ENCODE results near the gene DNMT3A. TPM values are rescaled to one million over a fixed set of nuclear protein-coding genes. Genes with fewer than 3 reads are reported as not detected.
"Not testable (repeated sequence)": the region's sequence is repeated elsewhere in the genome, so short reads cannot be mapped to it uniquely, and the experiment has no call there.

The DNMT3A gene
- total and polyA plus RNA-seq, 2 donors (not counting 3 experiments of a cell fraction or from before 2014, with no cell fraction given), result 23.3 to 71.7 TPM

DNA sequence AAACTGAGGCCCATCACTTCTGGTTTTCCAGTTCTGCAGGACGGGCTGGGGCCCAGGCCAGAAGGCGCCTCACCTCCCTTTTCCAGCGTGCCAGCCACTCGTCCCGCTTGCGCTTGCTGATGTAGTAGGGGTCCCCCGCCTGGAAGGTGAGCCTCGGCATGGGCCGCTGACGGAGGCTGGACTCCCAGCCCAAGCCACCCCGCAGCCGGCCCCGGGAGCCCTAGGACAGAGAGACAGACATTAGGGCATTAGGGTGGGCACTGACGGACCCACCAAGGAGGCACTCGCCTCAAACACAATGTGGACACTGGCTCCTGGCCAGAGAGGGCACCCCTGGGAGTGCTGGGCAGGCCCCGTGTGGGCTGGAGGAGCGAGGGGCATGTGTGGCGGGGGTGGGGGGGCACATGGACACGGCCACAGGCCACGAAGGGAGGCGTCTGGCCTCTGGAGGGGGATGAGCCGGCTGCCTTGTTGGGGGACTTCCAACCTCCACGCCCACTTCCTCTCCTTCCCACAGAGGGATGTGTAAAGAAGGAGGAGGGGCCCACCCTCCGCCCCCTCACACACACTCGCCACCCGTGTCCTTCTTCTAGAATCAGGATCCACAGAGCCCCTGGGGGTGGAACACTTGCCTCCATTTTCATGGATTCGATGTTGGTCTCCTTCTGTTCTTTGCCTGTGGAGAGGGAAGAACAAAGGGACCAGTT, 66.7 kb downstream of the DNMT3A start:
- dilution Hi-C loops (cut with MboI; ENCODE audit: extremely low pct_ligation_motif_present, low sequenced_read_pairs) (no loop called here), intact Hi-C loops (cut with micrococcal nuclease) (loop anchor here (1.0 to 10.0 kb wide), 2 partner anchors 102 to 290 kb away; no protein-coding TSS in a partner anchor)
- H3K4me3 ChIP-seq (replicated peaks in 1 of 3; ENCODE audit: insufficient read depth in 1 of 3, low read depth in 1 of 3, low read length in 3 of 3), result no peak overlapping the region
- no peak overlapping the region for H3K27ac ChIP-seq (ENCODE audit: insufficient read depth, low read depth, low read length)
- H3K4me1 ChIP-seq (ENCODE audit: control insufficient read depth, extremely low read depth, insufficient read depth, low read length), result peaks cover 15% of the 10 kb centered on the region
- H3K9ac ChIP-seq (replicated peaks; ENCODE audit: extremely low read depth, insufficient read depth, low read length), result no peak overlapping the region
- peaks cover 0 to under 1% of the 10 kb centered on the region in 2 experiments for H3K36me3 ChIP-seq (ENCODE audit: control insufficient read depth in 2 of 2, extremely low read depth in 1 of 2, insufficient read depth in 2 of 2, low read length in 2 of 2)
- H3K9me1 ChIP-seq (replicated peaks; ENCODE audit: control insufficient read depth, extremely low read depth, insufficient read depth, low read length), result no peaks in the 10 kb centered on the region
- no peak overlapping the region for H3K4me2 ChIP-seq (ENCODE audit: insufficient read depth, low read length)
- H4K20me1 ChIP-seq (replicated peaks; ENCODE audit: control insufficient read depth, extremely low read depth, insufficient read depth, low read length), result no peaks in the 10 kb centered on the region
- POLR2A ChIA-PET, result no interaction called here
- TF ChIP-seq FOS (IDR thresholded peaks at IDR 0.05; ENCODE audit: borderline replicate concordance, insufficient read depth, low read length), result no peak
- no peak for TF ChIP-seq GATA2 (IDR thresholded peaks at IDR 0.05; ENCODE audit: insufficient read depth, insufficient read length, low read depth, low read length)
- no peak for TF ChIP-seq EZH2 (IDR thresholded peaks at IDR 0.05; ENCODE audit: borderline replicate concordance, low read depth, low read length, severe bottlenecking)
- no peak for TF ChIP-seq JUN (IDR thresholded peaks at IDR 0.05; ENCODE audit: borderline replicate concordance, insufficient read depth, insufficient read length, low read depth)
- TF ChIP-seq, protein P1, sequence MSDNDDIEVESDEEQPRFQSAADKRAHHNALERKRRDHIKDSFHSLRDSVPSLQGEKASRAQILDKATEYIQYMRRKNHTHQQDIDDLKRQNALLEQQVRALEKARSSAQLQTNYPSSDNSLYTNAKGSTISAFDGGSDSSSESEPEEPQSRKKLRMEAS (IDR thresholded peaks at IDR 0.05; ENCODE audit: insufficient read depth, insufficient read length), result no peak
- DNase-seq (ENCODE audit: low read depth, low spot score) (no peak), FAIRE-seq (no peak)
- no peak overlapping the region for H2AFZ ChIP-seq (ENCODE audit: low read depth, low read length)
- no peaks in the 10 kb centered on the region for H3K79me2 ChIP-seq (ENCODE audit: control insufficient read depth, insufficient read depth, low read length)
- no TSS peak for BruUV-seq (replicated peaks)
- no peaks in the 10 kb centered on the region for H3K27me3 ChIP-seq (ENCODE audit: control insufficient read depth in 2 of 2, insufficient read depth in 2 of 2, low read length in 2 of 2)
- CTCF ChIA-PET, result interaction anchor here (1.6 kb wide), 1 partner anchor 101 kb away, joined by 3 read pairs; no protein-coding TSS in a partner anchor
- no peaks in the 10 kb centered on the region for H3K9me3 ChIP-seq (replicated peaks; ENCODE audit: control insufficient read depth, insufficient read depth, low read length)

DNA sequence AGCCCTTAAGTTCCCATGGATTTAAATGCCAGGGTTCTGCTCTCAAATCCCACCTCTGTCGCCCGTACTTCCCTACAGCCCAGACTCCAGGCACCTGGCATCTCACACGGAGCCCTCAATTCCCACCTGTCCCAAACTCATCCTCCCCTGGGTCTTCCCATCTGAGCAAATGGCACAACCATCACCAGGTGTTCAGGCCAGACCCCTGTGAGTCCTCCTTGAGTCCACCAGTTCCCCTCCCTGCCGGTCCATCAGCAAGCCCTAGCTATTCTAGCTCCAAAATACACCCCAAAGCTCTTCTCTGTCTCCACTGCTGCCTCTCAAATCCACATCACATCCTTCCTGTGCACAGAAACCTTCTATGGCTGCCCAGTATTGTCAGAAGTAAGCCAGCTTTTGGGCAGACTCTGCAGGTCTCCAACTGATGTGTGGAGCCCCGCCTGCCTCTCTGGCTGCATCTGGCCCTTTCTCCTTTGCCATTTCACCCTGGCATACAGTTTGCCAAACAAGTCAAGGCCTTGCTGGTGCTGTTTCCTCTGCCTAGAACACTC, 67.7 kb downstream of the DNMT3A start:
- no peak for TF ChIP-seq POLR2A (IDR thresholded peaks at IDR 0.05; ENCODE audit: low read depth, low read length)
- TF ChIP-seq GATA2 (IDR thresholded peaks at IDR 0.05; ENCODE audit: insufficient read depth, insufficient read length, low read depth, low read length), result no peak
- no peak for TF ChIP-seq JUN (IDR thresholded peaks at IDR 0.05; ENCODE audit: borderline replicate concordance, insufficient read depth, insufficient read length, low read depth)
- POLR2A ChIA-PET, result no interaction called here

DNA sequence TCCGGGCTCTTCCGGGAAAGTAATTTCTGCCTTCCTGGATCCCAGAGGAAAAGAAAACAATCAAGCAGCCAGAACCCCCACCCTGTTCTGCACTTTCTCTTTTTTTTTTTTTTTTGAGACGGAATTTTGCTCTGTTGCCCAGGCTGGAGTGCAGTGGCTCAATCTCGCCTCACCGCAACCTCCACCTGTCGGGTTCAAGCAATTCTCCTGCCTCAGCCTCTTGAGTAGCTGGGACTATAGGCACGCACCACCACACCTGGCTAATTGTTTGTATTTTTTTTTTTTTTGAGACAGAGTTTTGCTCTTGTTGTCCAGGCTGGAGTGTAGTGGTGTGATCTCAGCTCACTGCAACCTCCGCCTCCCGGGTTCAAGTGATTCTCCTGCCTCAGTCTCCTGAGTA, 69.0 kb downstream of the DNMT3A start:
- dilution Hi-C loops (cut with MboI; ENCODE audit: extremely low pct_ligation_motif_present, low sequenced_read_pairs); POLR2A ChIA-PET; H3K79me2 ChIP-seq (ENCODE audit: control insufficient read depth, insufficient read depth, low read length); H3K4me2 ChIP-seq (ENCODE audit: insufficient read depth, low read length); H2AFZ ChIP-seq (ENCODE audit: low read depth, low read length); H3K9me1 ChIP-seq (replicated peaks; ENCODE audit: control insufficient read depth, extremely low read depth, insufficient read depth, low read length); H3K9me3 ChIP-seq (replicated peaks; ENCODE audit: control insufficient read depth, insufficient read depth, low read length); DNase-seq (ENCODE audit: low read depth, low spot score); FAIRE-seq; H3K27me3 ChIP-seq (ENCODE audit: control insufficient read depth in 2 of 2, insufficient read depth in 2 of 2, low read length in 2 of 2); BruUV-seq (replicated peaks); H4K20me1 ChIP-seq (replicated peaks; ENCODE audit: control insufficient read depth, extremely low read depth, insufficient read depth, low read length); H3K4me3 ChIP-seq (replicated peaks in 1 of 3; ENCODE audit: insufficient read depth in 1 of 3, low read depth in 1 of 3, low read length in 3 of 3); H3K27ac ChIP-seq (ENCODE audit: insufficient read depth, low read depth, low read length); H3K36me3 ChIP-seq (ENCODE audit: control insufficient read depth in 2 of 2, extremely low read depth in 1 of 2, insufficient read depth in 2 of 2, low read length in 2 of 2); H3K9ac ChIP-seq (replicated peaks; ENCODE audit: extremely low read depth, insufficient read depth, low read length): not testable (repeated sequence)
- H3K4me1 ChIP-seq (ENCODE audit: control insufficient read depth, extremely low read depth, insufficient read depth, low read length), result peaks cover 19% of the 10 kb centered on the region
- CTCF ChIA-PET, result interaction anchor here (0.9 kb wide), 1 partner anchor 37 kb away, joined by 3 read pairs; no protein-coding TSS in a partner anchor
- intact Hi-C loops (cut with micrococcal nuclease), result loop anchor here (10.0 kb wide), 1 partner anchor 292 kb away; no protein-coding TSS in a partner anchor

More for the DNA sequence above, 67.7 kb downstream of the DNMT3A start:
- dilution Hi-C loops (cut with MboI; ENCODE audit: extremely low pct_ligation_motif_present, low sequenced_read_pairs) (no loop called here), intact Hi-C loops (cut with micrococcal nuclease) (loop anchor here (1.0 to 10.0 kb wide), 2 partner anchors 103 to 291 kb away; no protein-coding TSS in a partner anchor)
- no peak overlapping the region for H3K27ac ChIP-seq (ENCODE audit: insufficient read depth, low read depth, low read length)
- CTCF ChIA-PET, result interaction anchor here (1.3 to 1.4 kb wide), 3 partner anchors 12 to 88 kb away, joined by 3 to 8 read pairs (median 4); no protein-coding TSS in a partner anchor
- DNase-seq (ENCODE audit: low read depth, low spot score) (no peak), FAIRE-seq (no peak)
- peaks cover 0 to 4% of the 10 kb centered on the region in 2 experiments for H3K36me3 ChIP-seq (ENCODE audit: control insufficient read depth in 2 of 2, extremely low read depth in 1 of 2, insufficient read depth in 2 of 2, low read length in 2 of 2)
- BruUV-seq (replicated peaks), result no TSS peak
- H3K79me2 ChIP-seq (ENCODE audit: control insufficient read depth, insufficient read depth, low read length), result no peaks in the 10 kb centered on the region
- H4K20me1 ChIP-seq (replicated peaks; ENCODE audit: control insufficient read depth, extremely low read depth, insufficient read depth, low read length), result no peaks in the 10 kb centered on the region
- H3K9ac ChIP-seq (replicated peaks; ENCODE audit: extremely low read depth, insufficient read depth, low read length), result no peak overlapping the region
- no peak overlapping the region for H3K4me3 ChIP-seq (replicated peaks in 1 of 3; ENCODE audit: insufficient read depth in 1 of 3, low read depth in 1 of 3, low read length in 3 of 3)
- peaks cover 11% of the 10 kb centered on the region for H3K4me1 ChIP-seq (ENCODE audit: control insufficient read depth, extremely low read depth, insufficient read depth, low read length)
- no peaks in the 10 kb centered on the region for H3K9me1 ChIP-seq (replicated peaks; ENCODE audit: control insufficient read depth, extremely low read depth, insufficient read depth, low read length)
- H3K27me3 ChIP-seq (ENCODE audit: control insufficient read depth in 2 of 2, insufficient read depth in 2 of 2, low read length in 2 of 2), result no peaks in the 10 kb centered on the region
- no peak overlapping the region for H2AFZ ChIP-seq (ENCODE audit: low read depth, low read length)
- no peaks in the 10 kb centered on the region for H3K9me3 ChIP-seq (replicated peaks; ENCODE audit: control insufficient read depth, insufficient read depth, low read length)
- no peak overlapping the region for H3K4me2 ChIP-seq (ENCODE audit: insufficient read depth, low read length)
